Measurements from ENCODE around the gene TBC1D2B. TPM values are rescaled to one million over a fixed set of nuclear protein-coding genes. Genes with fewer than 3 reads are reported as not detected.

Gene TBC1D2B
- total RNA-seq, 1 donor from 2014 or later = 63.3 TPM

- intact Hi-C loops (cut with DNase I) = loop anchor here (5.0 kb wide), 1 partner anchor 311 kb away; no protein-coding TSS in a partner anchor
- Histone ChIP-seq H3K9me3 (no peaks in the 10 kb centered on the region), H3K36me3 (no peaks in the 10 kb centered on the region), H3K4me1 (no peaks in the 10 kb centered on the region), H3K4me3 (no peak overlapping the region), H3K27me3 (no peaks in the 10 kb centered on the region), H3K27ac (no peak overlapping the region)
- TF ChIP-seq CTCF (IDR thresholded peaks at IDR 0.05) = no peak
- no peak for DNase-seq (ENCODE audit: low spot score in 2 of 2)
Observed at GRCh38 chr15:78110916-78111475, 33.5 kb upstream of the TBC1D2B start.

GRCh38 chr15:78110096-78110495, 32.6 kb upstream of the TBC1D2B start:
- TF ChIP-seq CTCF (IDR thresholded peaks at IDR 0.05) = no peak
- H3K4me3 ChIP-seq = no peak overlapping the region
- H3K4me1 ChIP-seq = no peaks in the 10 kb centered on the region
- DNase-seq (ENCODE audit: low spot score in 2 of 2) = no peak
- no peaks in the 10 kb centered on the region for H3K9me3 ChIP-seq
- intact Hi-C loops (cut with DNase I) = loop anchor here (5.0 kb wide), 1 partner anchor 312 kb away; no protein-coding TSS in a partner anchor
- H3K27me3 ChIP-seq = no peaks in the 10 kb centered on the region
- H3K27ac ChIP-seq = no peak overlapping the region
- H3K36me3 ChIP-seq = no peaks in the 10 kb centered on the region

- no peak overlapping the region for H3K27ac ChIP-seq
- DNase-seq (ENCODE audit: low spot score in 2 of 2) = no peak
- no peaks in the 10 kb centered on the region for H3K27me3 ChIP-seq
- H3K36me3 ChIP-seq = no peaks in the 10 kb centered on the region
- H3K4me3 ChIP-seq = no peak overlapping the region
- TF ChIP-seq CTCF (IDR thresholded peaks at IDR 0.05) = no peak
- H3K9me3 ChIP-seq = no peaks in the 10 kb centered on the region
- H3K4me1 ChIP-seq = no peaks in the 10 kb centered on the region
- intact Hi-C loops (cut with DNase I) = no loop called here
Observed at GRCh38 chr15:78109156-78109555, 31.6 kb upstream of the TBC1D2B start.

- H3K9me3 ChIP-seq = no peaks in the 10 kb centered on the region
Observed at GRCh38 chr15:78108300-78109084, 31.0 kb upstream of the TBC1D2B start.

GRCh38 chr15:78107471-78107870, 30.0 kb upstream of the TBC1D2B start:
- H3K27ac ChIP-seq = no peak overlapping the region
- no peaks in the 10 kb centered on the region for H3K4me1 ChIP-seq
- intact Hi-C loops (cut with DNase I) = no loop called here
- no peak overlapping the region for H3K4me3 ChIP-seq
- TF ChIP-seq CTCF (IDR thresholded peaks at IDR 0.05) = no peak
- H3K36me3 ChIP-seq = no peaks in the 10 kb centered on the region
- DNase-seq (ENCODE audit: low spot score in 2 of 2) = no peak
- H3K9me3 ChIP-seq = no peaks in the 10 kb centered on the region
- H3K27me3 ChIP-seq = no peaks in the 10 kb centered on the region

More at GRCh38 chr15:78108300-78109084, 31.0 kb upstream of the TBC1D2B start:
- H3K27me3 ChIP-seq = no peaks in the 10 kb centered on the region
- no peak overlapping the region for H3K27ac ChIP-seq
- DNase-seq (ENCODE audit: low spot score in 2 of 2) = peak; percentile 41 to 93
- H3K36me3 ChIP-seq = no peaks in the 10 kb centered on the region
- intact Hi-C loops (cut with DNase I) = loop anchor here (1.0 kb wide), 2 partner anchors 142 to 149 kb away; no protein-coding TSS in a partner anchor
- H3K4me1 ChIP-seq = no peaks in the 10 kb centered on the region
- no peak overlapping the region for H3K4me3 ChIP-seq
- TF ChIP-seq CTCF (IDR thresholded peaks at IDR 0.05) = peak; percentile 91 to 96 (median 95)

Data from ascending aorta (tissue), 2 donors.